ENCODE measurements around the gene FBXO33.

- TF ChIP-seq CTCF (IDR thresholded peaks at IDR 0.05; ENCODE audit: insufficient read depth, low read depth, low read length): no peak
- TF ChIP-seq EZH2 (IDR thresholded peaks at IDR 0.05; ENCODE audit: insufficient read depth, low read length): no peak
Observed at GRCh38 chr14:39384177-39384576, 48.1 kb downstream of the FBXO33 start.

Data from astrocyte (in vitro differentiated cells and primary cell).